Mesendoderm (in vitro differentiated cells): ENCODE measurements around the gene CCDC85A.

Experiments used
- DNase-seq: peaks from one replicate; pipeline ENCODE4 v3.0.0; 2013
- H2AK5ac ChIP-seq: 2 replicates; pipeline ENCODE4 v1.6.1; 2013; ENCODE audit warnings: low read length, inconsistent platforms
- H2BK120ac ChIP-seq: 2 replicates; pipeline ENCODE4 v1.6.1; 2013; ENCODE audit warnings: low read depth, mild to moderate bottlenecking, low read length, moderate library complexity, mixed read lengths
- H2BK15ac ChIP-seq: replicated peaks from 2 replicates; pipeline ENCODE4 v1.6.1; 2013; ENCODE audit warnings: low read depth, mild to moderate bottlenecking, moderate library complexity
- H2BK5ac ChIP-seq: 2 replicates; pipeline ENCODE4 v1.6.1; 2013; ENCODE audit warnings: low read length, inconsistent platforms
- H3K18ac ChIP-seq: 2 replicates; pipeline ENCODE4 v1.6.1; 2013; ENCODE audit warnings: mild to moderate bottlenecking, low read length, mixed read lengths
- H3K23ac ChIP-seq: one replicate; pipeline ENCODE4 v1.6.1; 2013; ENCODE audit warnings: low read length
- H3K27ac ChIP-seq: 2 replicates; pipeline ENCODE4 v1.5.1; 2013; ENCODE audit warnings: low read depth, mild to moderate bottlenecking, inconsistent platforms, low read length, moderate library complexity
- H3K27me3 ChIP-seq: 2 replicates; pipeline ENCODE4 v1.6.1; 2013; ENCODE audit warnings: low read length, control low read depth, mild to moderate bottlenecking, inconsistent platforms; ENCODE audit not compliant: insufficient read depth, poor library complexity
- H3K36me3 ChIP-seq: 2 replicates; pipeline ENCODE4 v1.6.1; 2013; ENCODE audit warnings: low read length, inconsistent platforms; ENCODE audit not compliant: control insufficient read depth, insufficient read depth
- H3K4ac ChIP-seq: one replicate; pipeline ENCODE4 v1.6.1; 2013; ENCODE audit warnings: low read depth, mild to moderate bottlenecking, low read length, moderate library complexity
- H3K4me1 ChIP-seq: 2 replicates; pipeline ENCODE4 v1.6.1; 2013; ENCODE audit warnings: low read depth, low read length, inconsistent platforms; ENCODE audit not compliant: control insufficient read depth
- H3K4me2 ChIP-seq: 2 replicates; pipeline ENCODE4 v1.6.1; 2013; ENCODE audit warnings: low read length
- H3K4me3 ChIP-seq: 2 replicates; pipeline ENCODE4 v1.5.1; 2013; ENCODE audit warnings: mild to moderate bottlenecking, low read length
- H3K56ac ChIP-seq: one replicate; pipeline ENCODE4 v1.6.1; 2013; ENCODE audit warnings: low read length
- H3K79me1 ChIP-seq: 2 replicates; pipeline ENCODE4 v1.6.1; 2013; ENCODE audit warnings: low read length, inconsistent platforms
- H3K79me2 ChIP-seq: 2 replicates; pipeline ENCODE4 v1.6.1; 2013; ENCODE audit warnings: mild to moderate bottlenecking, low read length; ENCODE audit not compliant: control insufficient read depth, insufficient read depth
- H3K9ac ChIP-seq: 2 replicates; pipeline ENCODE4 v1.6.1; 2013; ENCODE audit warnings: low read length, inconsistent platforms
- H4K5ac ChIP-seq: one replicate; pipeline ENCODE4 v1.6.1; 2013; ENCODE audit warnings: low read length
- H4K8ac ChIP-seq: one replicate; pipeline ENCODE4 v1.6.1; 2013; ENCODE audit warnings: low read depth, mild to moderate bottlenecking, control low read depth, low read length, moderate library complexity
- WGBS: extraction: QIAGEN DNeasy Blood & Tissue Kit; methylation state at CpG from one replicate; pipeline ENCODE4 v1.1.7; 2013; ENCODE audit warnings: low lambda C conversion rate, missing lambda C conversion rate; ENCODE audit not compliant: insufficient coverage; ENCODE audit errors: extremely low coverage; 5-methylcytosine and 5-hydroxymethylcytosine counted together

CCDC85A gene

GRCh38 chr2:56292951-56293350 is 109.2 kb downstream of the CCDC85A start:
- Histone ChIP-seq H3K27me3 (no peaks in the 10 kb centered on the region), H3K4ac (no peak overlapping the region), H2BK15ac (no peak overlapping the region), H3K79me1 (no peaks in the 10 kb centered on the region), H4K5ac (no peak overlapping the region), H2AK5ac (no peak overlapping the region), H2BK120ac (no peak overlapping the region), H3K4me2 (no peak overlapping the region), H3K18ac (no peak overlapping the region), H4K8ac (no peak overlapping the region), H3K23ac (no peak overlapping the region), H3K36me3 (no peaks in the 10 kb centered on the region), H3K79me2 (no peaks in the 10 kb centered on the region), H3K9ac (no peak overlapping the region), H2BK5ac (no peak overlapping the region), H3K4me3 (no peak overlapping the region), H3K56ac (no peak overlapping the region), H3K4me1 (no peaks in the 10 kb centered on the region), H3K27ac (no peak overlapping the region)
- no peak for DNase-seq
- no CpG with 5 or more reads among the region's 2 CpGs for WGBS

DNA sequence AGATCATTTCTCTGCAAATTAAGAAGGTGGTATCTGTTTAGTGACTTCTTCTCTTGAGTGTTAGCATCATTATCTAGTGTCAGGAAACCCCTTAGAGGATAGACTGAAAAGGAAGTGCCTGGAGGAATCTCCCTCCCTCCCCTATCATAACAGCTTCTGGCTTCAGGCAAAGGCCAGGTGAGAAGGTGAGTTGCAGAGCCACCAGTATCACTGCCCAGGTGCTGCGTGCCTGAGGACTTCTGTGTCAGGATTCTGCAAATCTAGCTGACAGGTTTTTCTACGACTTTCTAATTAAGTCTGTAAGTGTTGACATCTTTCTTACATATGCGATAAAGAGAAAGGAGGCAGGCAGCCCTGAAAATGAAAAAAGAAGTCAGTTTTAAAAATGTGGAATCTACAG is 111.9 kb downstream of the CCDC85A start:
- Histone ChIP-seq H2BK120ac (no peak overlapping the region), H4K8ac (no peak overlapping the region), H3K18ac (no peak overlapping the region), H3K27me3 (no peaks in the 10 kb centered on the region), H4K5ac (no peak overlapping the region), H2BK5ac (no peak overlapping the region), H3K4me3 (no peak overlapping the region), H3K23ac (no peak overlapping the region), H3K79me1 (no peaks in the 10 kb centered on the region), H3K56ac (no peak overlapping the region), H3K79me2 (no peaks in the 10 kb centered on the region), H3K4me1 (no peaks in the 10 kb centered on the region), H2AK5ac (no peak overlapping the region), H2BK15ac (no peak overlapping the region), H3K36me3 (no peaks in the 10 kb centered on the region), H3K9ac (no peak overlapping the region), H3K27ac (no peak overlapping the region), H3K4me2 (no peak overlapping the region), H3K4ac (no peak overlapping the region)
- no CpG with 5 or more reads among the region's 3 CpGs for whole genome bisulfite sequencing
- DNase-seq: peak; percentile 11

- no CpG with 5 or more reads among the region's 3 CpGs for WGBS
- Histone ChIP-seq H3K56ac (no peak overlapping the region), H3K79me2 (no peaks in the 10 kb centered on the region), H3K27ac (no peak overlapping the region), H3K27me3 (no peaks in the 10 kb centered on the region), H2AK5ac (no peak overlapping the region), H2BK5ac (no peak overlapping the region), H3K4me1 (no peaks in the 10 kb centered on the region), H3K4ac (no peak overlapping the region), H3K18ac (no peak overlapping the region), H3K23ac (no peak overlapping the region), H3K4me3 (no peak overlapping the region), H4K8ac (no peak overlapping the region), H4K5ac (no peak overlapping the region), H2BK120ac (no peak overlapping the region), H3K9ac (no peak overlapping the region), H3K79me1 (no peaks in the 10 kb centered on the region), H3K4me2 (no peak overlapping the region), H2BK15ac (no peak overlapping the region), H3K36me3 (no peaks in the 10 kb centered on the region)
- no peak for DNase-seq
These were observed 113.9 kb downstream of the CCDC85A start for GRCh38 chr2:56297671-56298070.

GRCh38 chr2:56299171-56299691 is 115.4 kb downstream of the CCDC85A start:
- H3K9ac ChIP-seq: no peak overlapping the region
- DNase-seq: no peak
- no peak overlapping the region for H2AK5ac ChIP-seq
- H3K27ac ChIP-seq: no peak overlapping the region
- H3K23ac ChIP-seq: no peak overlapping the region
- H3K4ac ChIP-seq: no peak overlapping the region
- H4K5ac ChIP-seq: no peak overlapping the region
- no CpG with 5 or more reads among the region's 3 CpGs for WGBS
- no peaks in the 10 kb centered on the region for H3K27me3 ChIP-seq
- H3K4me3 ChIP-seq: no peak overlapping the region
- no peak overlapping the region for H3K18ac ChIP-seq
- H3K79me1 ChIP-seq: no peaks in the 10 kb centered on the region
- H3K4me1 ChIP-seq: no peaks in the 10 kb centered on the region
- no peak overlapping the region for H2BK120ac ChIP-seq
- H3K4me2 ChIP-seq: no peak overlapping the region
- no peak overlapping the region for H3K56ac ChIP-seq
- H4K8ac ChIP-seq: no peak overlapping the region
- H3K36me3 ChIP-seq: no peaks in the 10 kb centered on the region
- no peak overlapping the region for H2BK5ac ChIP-seq
- no peak overlapping the region for H2BK15ac ChIP-seq
- H3K79me2 ChIP-seq: no peaks in the 10 kb centered on the region

GRCh38 chr2:56309626-56310170 is 125.9 kb downstream of the CCDC85A start:
- no peak overlapping the region for H3K23ac ChIP-seq
- H2AK5ac ChIP-seq: no peak overlapping the region
- H3K56ac ChIP-seq: no peak overlapping the region
- no peak overlapping the region for H3K4me2 ChIP-seq
- no peak overlapping the region for H3K18ac ChIP-seq
- H3K79me2 ChIP-seq: no peaks in the 10 kb centered on the region
- WGBS: no CpG with 5 or more reads among the region's 4 CpGs
- no peak overlapping the region for H3K4me3 ChIP-seq
- no peak overlapping the region for H4K8ac ChIP-seq
- no peak overlapping the region for H2BK5ac ChIP-seq
- no peak overlapping the region for H3K4ac ChIP-seq
- no peaks in the 10 kb centered on the region for H3K4me1 ChIP-seq
- no peak overlapping the region for H2BK120ac ChIP-seq
- DNase-seq: no peak
- H3K9ac ChIP-seq: no peak overlapping the region
- no peaks in the 10 kb centered on the region for H3K79me1 ChIP-seq
- no peak overlapping the region for H3K27ac ChIP-seq
- no peaks in the 10 kb centered on the region for H3K36me3 ChIP-seq
- H4K5ac ChIP-seq: no peak overlapping the region
- no peak overlapping the region for H2BK15ac ChIP-seq
- no peaks in the 10 kb centered on the region for H3K27me3 ChIP-seq

GRCh38 chr2:56313500-56313921 is 129.7 kb downstream of the CCDC85A start:
- Histone ChIP-seq H3K23ac (no peak overlapping the region), H3K56ac (no peak overlapping the region), H2BK15ac (no peak overlapping the region), H2AK5ac (no peak overlapping the region), H3K4me3 (no peak overlapping the region), H3K79me1 (no peaks in the 10 kb centered on the region), H3K18ac (no peak overlapping the region), H3K4me2 (no peak overlapping the region), H3K27me3 (no peaks in the 10 kb centered on the region), H3K9ac (no peak overlapping the region), H3K79me2 (no peaks in the 10 kb centered on the region), H3K4me1 (no peaks in the 10 kb centered on the region), H4K5ac (no peak overlapping the region), H3K4ac (no peak overlapping the region), H4K8ac (no peak overlapping the region), H3K36me3 (no peaks in the 10 kb centered on the region), H3K27ac (no peak overlapping the region), H2BK120ac (no peak overlapping the region), H2BK5ac (no peak overlapping the region)
- peak; percentile 25 for DNase-seq
- WGBS: no CpG with 5 or more reads among the region's 1 CpG
